Neural cell (in vitro differentiated cells): ENCODE measurements around the gene NPAS2. TPM values are rescaled to one million over a fixed set of nuclear protein-coding genes. Genes with fewer than 3 reads are reported as not detected.

Source experiments
- H2AFZ ChIP-seq: fragments of 200-600, 300-800 bp; sonication (generic), shearing (Covaris generic); 2 replicates; pipeline ENCODE4 v1.6.0; 2014; ENCODE audit warnings: low read depth, mild to moderate bottlenecking, antibody characterized with exemption, low read length, moderate library complexity
- H3F3A ChIP-seq: fragments of 200-600 bp; shearing (Covaris generic); 2 replicates; pipeline ENCODE4 v1.6.1; 2016; ENCODE audit warnings: mild to moderate bottlenecking, moderate library complexity, mixed read lengths, antibody characterized with exemption, low read length; ENCODE audit not compliant: insufficient read depth, poor library complexity, severe bottlenecking
- H3K27ac ChIP-seq: fragments of 200-600, 300-800 bp; sonication (generic), shearing (Covaris generic); 2 replicates; pipeline ENCODE4 v1.5.1; 2014; ENCODE audit warnings: mild to moderate bottlenecking, low read length, moderate library complexity
- H3K27me3 ChIP-seq: fragments of 300-800, 200-600 bp; sonication (generic), shearing (Covaris generic); 2 replicates; pipeline ENCODE4 v1.6.0; 2014; ENCODE audit warnings: mild to moderate bottlenecking, low read depth, low read length, moderate library complexity; ENCODE audit not compliant: insufficient read depth
- H3K36me3 ChIP-seq: fragments of 300-800, 200-600 bp; sonication (generic), shearing (Covaris generic); 2 replicates; pipeline ENCODE4 v1.5.1; 2014; ENCODE audit warnings: mild to moderate bottlenecking, antibody characterized with exemption, low read length, moderate library complexity; ENCODE audit not compliant: insufficient read depth
- H3K4me2 ChIP-seq: fragments of 300-800, 200-600 bp; sonication (generic), shearing (Covaris generic); 2 replicates; pipeline ENCODE4 v1.6.0; 2014; ENCODE audit warnings: mild to moderate bottlenecking, low read length
- H3K4me3 ChIP-seq: fragments of 300-800, 200-600 bp; sonication (generic), shearing (Covaris generic); 2 replicates; pipeline ENCODE4 v1.5.1; 2014; ENCODE audit warnings: mild to moderate bottlenecking, low read length, moderate library complexity
- H3K79me2 ChIP-seq: fragments of 200-600 bp; shearing (Covaris generic); replicated peaks from 2 replicates; pipeline ENCODE4 v1.6.0; 2014; ENCODE audit warnings: mild to moderate bottlenecking, low read length, moderate library complexity; ENCODE audit not compliant: insufficient read depth
- H3K9ac ChIP-seq: fragments of 300-800, 200-600 bp; sonication (generic), shearing (Covaris generic); 2 replicates; pipeline ENCODE4 v1.6.1; 2016; ENCODE audit warnings: mild to moderate bottlenecking, low read length, mixed read lengths
- H3K9me2 ChIP-seq: fragments of 200-600 bp; shearing (Covaris generic); 2 replicates; pipeline ENCODE4 v1.6.1; 2016; ENCODE audit warnings: mild to moderate bottlenecking, low read length, mixed read lengths; ENCODE audit not compliant: insufficient read depth
- H3K9me3 ChIP-seq: fragments of 200-600, 300-800 bp; sonication (generic), shearing (Covaris generic); 2 replicates; pipeline ENCODE4 v1.6.1; 2016; ENCODE audit warnings: mild to moderate bottlenecking, mixed run types, low read length, moderate library complexity, mixed read lengths
- H4K20me1 ChIP-seq: fragments of 200-600 bp; shearing (Covaris generic); 2 replicates; pipeline ENCODE4 v1.6.1; 2016; ENCODE audit warnings: mild to moderate bottlenecking, mixed run types; ENCODE audit not compliant: insufficient read depth
- EP300 ChIP-seq: fragments of 450-650 bp; conservative IDR thresholded peaks from 2 replicates; pipeline ENCODE4 v1.6.1; 2014; ENCODE audit warnings: antibody characterized with exemption, mild to moderate bottlenecking, moderate library complexity; ENCODE audit not compliant: poor library complexity, severe bottlenecking
- EZH2 ChIP-seq: fragments of 200-600, 300-800 bp; shearing (Covaris generic), sonication (generic); IDR thresholded peaks from 2 replicates; pipeline ENCODE4 v1.6.1; 2014; ENCODE audit warnings: antibody characterized with exemption, low read length, borderline replicate concordance, mild to moderate bottlenecking; ENCODE audit not compliant: insufficient read depth, poor library complexity, severe bottlenecking
- MXI1 ChIP-seq: fragments of 450-650 bp; conservative IDR thresholded peaks from 2 replicates; pipeline ENCODE4 v1.6.1; 2014; ENCODE audit warnings: antibody characterized with exemption, mild to moderate bottlenecking; ENCODE audit not compliant: poor library complexity, severe bottlenecking
- POLR2AphosphoS5 ChIP-seq: IDR thresholded peaks from 2 replicates; pipeline ENCODE4 v1.6.1; 2012
- RAD21 ChIP-seq: fragments of 450-650 bp; conservative IDR thresholded peaks from 2 replicates; pipeline ENCODE4 v1.6.1; 2014; ENCODE audit warnings: antibody characterized with exemption, mild to moderate bottlenecking, moderate library complexity
- SMC3 ChIP-seq: fragments of 450-650 bp; conservative IDR thresholded peaks from 2 replicates; pipeline ENCODE4 v1.6.1; 2014; ENCODE audit warnings: antibody characterized with exemption, mild to moderate bottlenecking, moderate library complexity; ENCODE audit not compliant: poor library complexity
- TAF1 ChIP-seq: IDR thresholded peaks from 2 replicates; pipeline ENCODE4 v1.6.1; 2012; ENCODE audit warnings: low read depth
- polyA plus RNA-seq: library from polyadenylated mRNA; depleted of rRNA; stranded (reverse); fragments of >200 nt; gene quantifications from 2 replicates; pipeline ENCODE4 v1.2.3, GENCODE V29; 2014
- TF ChIP-seq, protein P1 (sequence below): fragments of 450-650 bp; IDR thresholded peaks from 2 replicates; pipeline ENCODE4 v1.5.1; 2014; ENCODE audit warnings: antibody characterized with exemption, mild to moderate bottlenecking, moderate library complexity; ENCODE audit not compliant: poor library complexity, severe bottlenecking
- TF ChIP-seq, protein P2 (sequence below): IDR thresholded peaks from 2 replicates; pipeline ENCODE4 v1.6.1; 2012; ENCODE audit warnings: borderline replicate concordance

NPAS2 gene
- polyA plus RNA-seq, 1 donor from 2014 or later, result 2.1 TPM

DNA sequence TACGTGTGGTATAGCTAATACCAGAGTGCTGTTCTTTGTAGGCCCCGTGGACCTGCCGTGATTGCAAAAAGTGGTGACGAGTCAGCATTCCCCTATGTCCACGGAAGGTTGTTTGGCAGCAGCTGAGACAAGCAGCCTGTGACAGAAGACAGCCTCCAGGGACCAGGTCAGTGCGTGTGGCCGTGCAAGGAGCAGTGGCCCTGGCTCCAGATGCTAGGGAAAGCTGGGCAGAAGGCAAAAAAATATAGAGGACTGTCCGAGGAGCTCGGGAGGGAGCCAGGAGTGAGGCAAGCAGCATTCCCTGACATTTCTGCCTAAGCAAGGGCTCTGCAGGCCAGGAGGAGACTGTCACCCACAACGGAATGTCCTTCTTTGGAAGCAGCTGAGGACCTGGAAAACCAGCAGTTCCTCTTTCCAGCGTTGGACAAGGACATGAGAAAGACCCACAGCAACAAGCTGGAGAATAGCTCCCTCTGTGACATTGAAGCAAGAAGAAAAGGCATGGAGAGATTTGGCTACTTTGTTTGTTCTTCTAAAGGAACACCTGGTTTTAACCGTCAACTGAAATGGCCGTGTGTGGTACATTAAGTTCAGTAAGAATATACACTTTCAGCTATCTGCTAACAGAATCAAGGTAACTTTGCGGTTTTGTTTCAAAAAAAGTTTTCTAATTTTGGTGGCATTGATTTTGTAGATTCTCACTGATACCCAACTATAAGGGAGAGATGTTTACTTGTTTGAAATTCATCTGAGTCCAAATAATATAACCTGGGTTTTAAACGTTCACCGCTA lies 58.3 kb downstream of the NPAS2 start:
- no peaks in the 10 kb centered on the region for H3K9me2 ChIP-seq
- no peaks in the 10 kb centered on the region for H3K79me2 ChIP-seq
- TF ChIP-seq, protein P1, sequence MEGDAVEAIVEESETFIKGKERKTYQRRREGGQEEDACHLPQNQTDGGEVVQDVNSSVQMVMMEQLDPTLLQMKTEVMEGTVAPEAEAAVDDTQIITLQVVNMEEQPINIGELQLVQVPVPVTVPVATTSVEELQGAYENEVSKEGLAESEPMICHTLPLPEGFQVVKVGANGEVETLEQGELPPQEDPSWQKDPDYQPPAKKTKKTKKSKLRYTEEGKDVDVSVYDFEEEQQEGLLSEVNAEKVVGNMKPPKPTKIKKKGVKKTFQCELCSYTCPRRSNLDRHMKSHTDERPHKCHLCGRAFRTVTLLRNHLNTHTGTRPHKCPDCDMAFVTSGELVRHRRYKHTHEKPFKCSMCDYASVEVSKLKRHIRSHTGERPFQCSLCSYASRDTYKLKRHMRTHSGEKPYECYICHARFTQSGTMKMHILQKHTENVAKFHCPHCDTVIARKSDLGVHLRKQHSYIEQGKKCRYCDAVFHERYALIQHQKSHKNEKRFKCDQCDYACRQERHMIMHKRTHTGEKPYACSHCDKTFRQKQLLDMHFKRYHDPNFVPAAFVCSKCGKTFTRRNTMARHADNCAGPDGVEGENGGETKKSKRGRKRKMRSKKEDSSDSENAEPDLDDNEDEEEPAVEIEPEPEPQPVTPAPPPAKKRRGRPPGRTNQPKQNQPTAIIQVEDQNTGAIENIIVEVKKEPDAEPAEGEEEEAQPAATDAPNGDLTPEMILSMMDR, result no peak
- TF ChIP-seq, protein P2, sequence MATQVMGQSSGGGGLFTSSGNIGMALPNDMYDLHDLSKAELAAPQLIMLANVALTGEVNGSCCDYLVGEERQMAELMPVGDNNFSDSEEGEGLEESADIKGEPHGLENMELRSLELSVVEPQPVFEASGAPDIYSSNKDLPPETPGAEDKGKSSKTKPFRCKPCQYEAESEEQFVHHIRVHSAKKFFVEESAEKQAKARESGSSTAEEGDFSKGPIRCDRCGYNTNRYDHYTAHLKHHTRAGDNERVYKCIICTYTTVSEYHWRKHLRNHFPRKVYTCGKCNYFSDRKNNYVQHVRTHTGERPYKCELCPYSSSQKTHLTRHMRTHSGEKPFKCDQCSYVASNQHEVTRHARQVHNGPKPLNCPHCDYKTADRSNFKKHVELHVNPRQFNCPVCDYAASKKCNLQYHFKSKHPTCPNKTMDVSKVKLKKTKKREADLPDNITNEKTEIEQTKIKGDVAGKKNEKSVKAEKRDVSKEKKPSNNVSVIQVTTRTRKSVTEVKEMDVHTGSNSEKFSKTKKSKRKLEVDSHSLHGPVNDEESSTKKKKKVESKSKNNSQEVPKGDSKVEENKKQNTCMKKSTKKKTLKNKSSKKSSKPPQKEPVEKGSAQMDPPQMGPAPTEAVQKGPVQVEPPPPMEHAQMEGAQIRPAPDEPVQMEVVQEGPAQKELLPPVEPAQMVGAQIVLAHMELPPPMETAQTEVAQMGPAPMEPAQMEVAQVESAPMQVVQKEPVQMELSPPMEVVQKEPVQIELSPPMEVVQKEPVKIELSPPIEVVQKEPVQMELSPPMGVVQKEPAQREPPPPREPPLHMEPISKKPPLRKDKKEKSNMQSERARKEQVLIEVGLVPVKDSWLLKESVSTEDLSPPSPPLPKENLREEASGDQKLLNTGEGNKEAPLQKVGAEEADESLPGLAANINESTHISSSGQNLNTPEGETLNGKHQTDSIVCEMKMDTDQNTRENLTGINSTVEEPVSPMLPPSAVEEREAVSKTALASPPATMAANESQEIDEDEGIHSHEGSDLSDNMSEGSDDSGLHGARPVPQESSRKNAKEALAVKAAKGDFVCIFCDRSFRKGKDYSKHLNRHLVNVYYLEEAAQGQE, result no peak
- TF ChIP-seq SMC3, result no peak
- TF ChIP-seq POLR2AphosphoS5, result no peak
- no peak overlapping the region for H3K4me2 ChIP-seq
- no peak overlapping the region for H3K4me3 ChIP-seq
- H3K27me3 ChIP-seq, result no peaks in the 10 kb centered on the region
- no peaks in the 10 kb centered on the region for H3K36me3 ChIP-seq
- H3F3A ChIP-seq, result no peaks in the 10 kb centered on the region
- H3K27ac ChIP-seq, result no peak overlapping the region
- no peak overlapping the region for H3K9ac ChIP-seq
- H4K20me1 ChIP-seq, result no peaks in the 10 kb centered on the region
- no peak overlapping the region for H2AFZ ChIP-seq
- H3K9me3 ChIP-seq, result no peaks in the 10 kb centered on the region

DNA sequence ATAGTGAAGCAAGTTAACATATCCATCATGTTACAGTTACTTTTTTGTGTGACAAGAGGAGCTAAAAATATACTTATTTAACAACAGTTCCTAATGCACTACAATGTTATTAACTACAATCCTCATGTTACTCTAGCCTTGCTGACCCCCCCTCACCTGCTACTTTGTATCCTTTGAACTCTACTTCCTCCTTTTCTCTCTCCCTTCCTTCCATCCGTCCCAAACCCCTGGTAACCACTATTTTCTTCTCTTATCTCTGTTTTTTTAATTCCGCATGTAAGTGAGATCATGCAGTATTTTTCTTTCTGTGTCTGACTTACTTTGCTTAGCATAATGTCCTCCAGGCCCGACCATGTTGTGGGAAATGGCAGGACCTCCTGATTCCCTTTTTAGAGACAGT lies 59.4 kb downstream of the NPAS2 start:
- Histone ChIP-seq H3K9ac (no peak overlapping the region), H3K4me3 (no peak overlapping the region), H3K36me3 (no peaks in the 10 kb centered on the region), H3K4me2 (no peak overlapping the region), H3F3A (no peaks in the 10 kb centered on the region), H3K27ac (no peak overlapping the region), H3K79me2 (no peaks in the 10 kb centered on the region), H4K20me1 (no peaks in the 10 kb centered on the region), H3K27me3 (no peaks in the 10 kb centered on the region), H2AFZ (no peak overlapping the region), H3K9me2 (no peaks in the 10 kb centered on the region), H3K9me3 (no peaks in the 10 kb centered on the region)
- TF ChIP-seq TAF1, result no peak
- TF ChIP-seq, protein P2, result no peak
- TF ChIP-seq MXI1, result no peak
- TF ChIP-seq EP300, result no peak
- TF ChIP-seq POLR2AphosphoS5, result no peak
- no peak for TF ChIP-seq RAD21
- TF ChIP-seq SMC3, result no peak
- TF ChIP-seq, protein P1, result no peak
- no peak for TF ChIP-seq EZH2
